GM18517 (cell line): Measurements from ENCODE around the gene PLK5.
"Not testable (repeated sequence)": the region's sequence is repeated elsewhere in the genome, so short reads cannot be mapped to it uniquely, and the experiment has no call there.

Experiments used
- ATAC-seq: cut with Tn5 transposase; IDR thresholded peaks from one replicate; pipeline ENCODE4 v1.9.1; 2021; ENCODE audit warnings: mild to moderate bottlenecking, moderate library complexity; ENCODE audit not compliant: unreplicated experiment

Gene PLK5

GRCh38 chr19:1524972-1525325, 1.1 kb downstream of the PLK5 start:
- ATAC-seq: no peak

- ATAC-seq: no peak
Measured at GRCh38 chr19:1525343-1525742, 1.5 kb downstream of the PLK5 start.

GRCh38 chr19:1526066-1526778, 2.3 kb downstream of the PLK5 start:
- ATAC-seq: no peak

- ATAC-seq: no peak
Measured at GRCh38 chr19:1526979-1527649, 3.2 kb downstream of the PLK5 start.

GRCh38 chr19:1527650-1528309, 3.9 kb downstream of the PLK5 start:
- ATAC-seq: no peak

GRCh38 chr19:1528596-1529429, 4.9 kb downstream of the PLK5 start:
- no peak for ATAC-seq

- no peak for ATAC-seq
Measured at GRCh38 chr19:1529430-1529816, 5.5 kb downstream of the PLK5 start.

GRCh38 chr19:1530856-1531255, 7.0 kb downstream of the PLK5 start:
- ATAC-seq: not testable (repeated sequence)

- ATAC-seq: no peak
Measured at GRCh38 chr19:1531587-1531986, 7.7 kb downstream of the PLK5 start.

GRCh38 chr19:1532003-1532402, 8.1 kb downstream of the PLK5 start:
- ATAC-seq: no peak

GRCh38 chr19:1533510-1534150, 9.8 kb downstream of the PLK5 start:
- no peak for ATAC-seq

- no peak for ATAC-seq
Measured at GRCh38 chr19:1534972-1535371, 11.1 kb downstream of the PLK5 start.

GRCh38 chr19:1535699-1536098, 11.8 kb downstream of the PLK5 start:
- ATAC-seq: not testable (repeated sequence)

GRCh38 chr19:1538978-1539377, 15.1 kb downstream of the PLK5 start:
- ATAC-seq: no peak

GRCh38 chr19:1539749-1540148, 15.9 kb downstream of the PLK5 start:
- ATAC-seq: not testable (repeated sequence)

- ATAC-seq: no peak
Measured at GRCh38 chr19:1540365-1540925, 16.6 kb downstream of the PLK5 start.

GRCh38 chr19:1549332-1549945, 25.6 kb downstream of the PLK5 start:
- no peak for ATAC-seq

- no peak for ATAC-seq
Measured at GRCh38 chr19:1551068-1552040, 27.5 kb downstream of the PLK5 start.

GRCh38 chr19:1553415-1553814, 29.5 kb downstream of the PLK5 start:
- ATAC-seq: no peak
